Osteoblast (primary cell): ENCODE measurements around the gene AR. TPM values are rescaled to one million over a fixed set of nuclear protein-coding genes. Genes with fewer than 3 reads are reported as not detected.

Experiments
- DNase-seq: peaks from one replicate; pipeline ENCODE4 v3.0.0; 2011; ENCODE audit warnings: low spot score, mixed read lengths; ENCODE audit not compliant: insufficient read length; ENCODE audit errors: missing footprints
- H2AFZ ChIP-seq: 2 replicates; pipeline ENCODE4 v1.6.0; 2011; ENCODE audit warnings: mild to moderate bottlenecking, low read length
- H3K27ac ChIP-seq: 2 replicates; pipeline ENCODE4 v1.5.1; 2011; ENCODE audit warnings: mild to moderate bottlenecking, low read depth, low read length, moderate library complexity
- H3K27me3 ChIP-seq: 2 replicates; pipeline ENCODE4 v1.6.0; 2012; ENCODE audit warnings: mild to moderate bottlenecking, control low read depth, inconsistent platforms, low read length, moderate library complexity; ENCODE audit not compliant: insufficient read depth
- H3K36me3 ChIP-seq: 2 replicates; pipeline ENCODE4 v1.5.1; 2011; ENCODE audit warnings: mild to moderate bottlenecking, low read length, control low read depth, moderate library complexity; ENCODE audit not compliant: insufficient read depth
- H3K4me1 ChIP-seq: 2 replicates; pipeline ENCODE4 v1.5.1; 2011; ENCODE audit warnings: mild to moderate bottlenecking, low read length, control low read depth, moderate library complexity; ENCODE audit not compliant: insufficient read depth
- H3K4me2 ChIP-seq: 2 replicates; pipeline ENCODE4 v1.6.0; 2011; ENCODE audit warnings: mild to moderate bottlenecking, low read length; ENCODE audit not compliant: insufficient read depth
- H3K4me3 ChIP-seq: fragments of 200-600 bp; sonication (generic); 3 replicates; pipeline ENCODE4 v1.5.1; 2012; ENCODE audit warnings: mild to moderate bottlenecking, low read length, inconsistent platforms; ENCODE audit not compliant: insufficient read depth
- H3K79me2 ChIP-seq: 2 replicates; pipeline ENCODE4 v1.6.0; 2012; ENCODE audit warnings: mild to moderate bottlenecking, low read length, control low read depth, inconsistent platforms; ENCODE audit not compliant: insufficient read depth
- H3K9me3 ChIP-seq: 2 replicates; pipeline ENCODE4 v1.5.1; 2011; ENCODE audit warnings: low read depth, low read length, control low read depth
- H4K20me1 ChIP-seq: 2 replicates; pipeline ENCODE4 v1.6.0; 2012; ENCODE audit warnings: mild to moderate bottlenecking, low read length, control low read depth; ENCODE audit not compliant: insufficient read depth
- CTCF ChIP-seq: IDR thresholded peaks from 2 replicates; pipeline ENCODE4 v1.5.1; 2011; ENCODE audit warnings: mild to moderate bottlenecking, low read depth, low read length, moderate library complexity; ENCODE audit errors: extremely low read depth
- total RNA-seq: library from RNA; depleted of rRNA; stranded (reverse); fragments of >200 nt; gene quantifications from 2 replicates; pipeline ENCODE4 v1.2.3, GENCODE V29; 2012

AR gene
- total RNA-seq, 1 donor: 4.7 TPM

- Histone ChIP-seq H3K9me3 (no peaks in the 10 kb centered on the region), H4K20me1 (no peaks in the 10 kb centered on the region), H3K27me3 (no peaks in the 10 kb centered on the region), H3K36me3 (no peaks in the 10 kb centered on the region), H3K4me3 (no peak overlapping the region), H3K4me2 (no peak overlapping the region), H3K4me1 (peaks cover 12% of the 10 kb centered on the region), H3K27ac (peak overlapping the region; percentile 61), H2AFZ (no peak overlapping the region), H3K79me2 (no peaks in the 10 kb centered on the region)
- no peak for DNase-seq
- TF ChIP-seq CTCF: no peak
Observed at GRCh38 chrX:67614423-67614822, 70.6 kb downstream of the AR start.

GRCh38 chrX:67619253-67619652 lies 75.4 kb downstream of the AR start:
- TF ChIP-seq CTCF: no peak
- H3K27ac ChIP-seq: no peak overlapping the region
- H3K9me3 ChIP-seq: no peaks in the 10 kb centered on the region
- H4K20me1 ChIP-seq: no peaks in the 10 kb centered on the region
- no peaks in the 10 kb centered on the region for H3K36me3 ChIP-seq
- H2AFZ ChIP-seq: no peak overlapping the region
- H3K27me3 ChIP-seq: no peaks in the 10 kb centered on the region
- H3K4me1 ChIP-seq: no peaks in the 10 kb centered on the region
- peak; percentile 21 for DNase-seq
- H3K79me2 ChIP-seq: no peaks in the 10 kb centered on the region
- H3K4me2 ChIP-seq: no peak overlapping the region
- H3K4me3 ChIP-seq: no peak overlapping the region

- TF ChIP-seq CTCF: no peak
- no peak overlapping the region for H2AFZ ChIP-seq
- DNase-seq: no peak
- no peak overlapping the region for H3K4me2 ChIP-seq
- no peaks in the 10 kb centered on the region for H3K4me1 ChIP-seq
- no peak overlapping the region for H3K4me3 ChIP-seq
- no peaks in the 10 kb centered on the region for H3K9me3 ChIP-seq
- no peak overlapping the region for H3K27ac ChIP-seq
- H3K27me3 ChIP-seq: no peaks in the 10 kb centered on the region
- no peaks in the 10 kb centered on the region for H3K79me2 ChIP-seq
- no peaks in the 10 kb centered on the region for H4K20me1 ChIP-seq
- no peaks in the 10 kb centered on the region for H3K36me3 ChIP-seq
Observed at GRCh38 chrX:67622053-67622585, 78.3 kb downstream of the AR start.

- TF ChIP-seq CTCF: no peak
- no peak overlapping the region for H3K4me2 ChIP-seq
- no peak for DNase-seq
Observed at GRCh38 chrX:67624325-67624724, 80.5 kb downstream of the AR start.

More at GRCh38 chrX:67624325-67624724, 80.5 kb downstream of the AR start:
- Histone ChIP-seq H3K4me1 (no peaks in the 10 kb centered on the region), H3K36me3 (no peaks in the 10 kb centered on the region), H4K20me1 (no peaks in the 10 kb centered on the region), H3K4me3 (no peak overlapping the region), H2AFZ (no peak overlapping the region), H3K27me3 (no peaks in the 10 kb centered on the region), H3K27ac (no peak overlapping the region), H3K9me3 (no peaks in the 10 kb centered on the region), H3K79me2 (no peaks in the 10 kb centered on the region)
